ENCODE measurements around the gene POU2AF1. TPM values are rescaled to one million over a fixed set of nuclear protein-coding genes. Genes with fewer than 3 reads are reported as not detected.

The POU2AF1 gene
- total RNA-seq, 2 experiments from 2014 or later, result 3.0 to 3.5 TPM

DNA sequence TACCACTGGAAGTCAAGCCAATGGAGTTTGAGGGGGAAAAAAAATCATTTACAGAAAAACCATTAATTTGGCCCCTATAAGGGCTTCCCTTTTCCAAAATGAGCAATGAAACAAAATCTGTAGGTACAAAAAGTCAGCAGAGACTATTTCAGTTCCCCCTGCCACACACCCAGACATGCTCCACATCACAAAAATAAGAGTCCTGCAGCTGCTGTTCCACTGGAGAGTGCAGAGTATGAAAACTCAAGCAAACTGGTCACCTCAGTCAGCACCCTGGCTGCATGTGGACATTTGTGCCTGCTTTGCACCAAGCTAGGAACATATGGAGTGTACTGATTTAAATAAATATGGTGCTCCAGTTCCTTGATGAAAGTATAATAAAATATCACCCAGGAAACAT is 15.1 kb downstream of the POU2AF1 start:
- H3K9me3 Mint-ChIP-seq, result no peaks in the 10 kb centered on the region
- no peaks in the 10 kb centered on the region for H3K27me3 Mint-ChIP-seq
- no peak overlapping the region for H3K4me3 Mint-ChIP-seq
- no peak for DNase-seq
- H3K36me3 Mint-ChIP-seq, result no peaks in the 10 kb centered on the region
- peaks cover 8% of the 10 kb centered on the region for H3K4me1 Mint-ChIP-seq
- no peak overlapping the region for H3K27ac Mint-ChIP-seq

GRCh38 chr11:111362887-111363411 is 16.1 kb downstream of the POU2AF1 start:
- Mint-ChIP-seq H3K27me3 (no peaks in the 10 kb centered on the region), H3K36me3 (no peaks in the 10 kb centered on the region), H3K4me1 (peaks cover 8% of the 10 kb centered on the region), H3K4me3 (no peak overlapping the region), H3K9me3 (no peaks in the 10 kb centered on the region), H3K27ac (no peak overlapping the region)
- no peak for DNase-seq

DNA sequence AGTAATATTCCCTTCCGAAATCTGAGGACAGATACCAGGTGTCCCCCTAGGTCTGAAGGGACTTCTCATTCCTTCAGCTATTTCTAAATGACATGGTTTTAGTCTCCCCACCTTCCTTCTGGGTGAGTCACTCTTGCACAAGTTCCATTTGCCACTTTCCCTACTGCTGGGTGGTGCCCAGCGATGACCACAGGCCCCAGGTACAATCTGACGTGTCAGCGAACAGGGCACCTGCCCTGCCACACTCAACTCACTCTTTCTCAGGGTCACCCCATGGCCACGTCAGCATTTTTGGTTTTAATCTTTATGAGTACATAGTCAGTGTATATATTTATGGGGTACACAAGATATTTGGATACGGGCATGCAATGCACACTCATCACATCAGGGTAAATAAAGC is 17.2 kb downstream of the POU2AF1 start:
- no peak overlapping the region for H3K4me3 Mint-ChIP-seq
- no peak for DNase-seq
- H3K27ac Mint-ChIP-seq, result no peak overlapping the region
- H3K36me3 Mint-ChIP-seq, result no peaks in the 10 kb centered on the region
- no peaks in the 10 kb centered on the region for H3K27me3 Mint-ChIP-seq
- peaks cover 8% of the 10 kb centered on the region for H3K4me1 Mint-ChIP-seq
- no peaks in the 10 kb centered on the region for H3K9me3 Mint-ChIP-seq

GRCh38 chr11:111361052-111361801 is 17.8 kb downstream of the POU2AF1 start:
- H3K4me3 Mint-ChIP-seq, result no peak overlapping the region
- H3K36me3 Mint-ChIP-seq, result no peaks in the 10 kb centered on the region
- no peak overlapping the region for H3K27ac Mint-ChIP-seq
- peaks cover 8% of the 10 kb centered on the region for H3K4me1 Mint-ChIP-seq
- no peaks in the 10 kb centered on the region for H3K27me3 Mint-ChIP-seq
- H3K9me3 Mint-ChIP-seq, result no peaks in the 10 kb centered on the region
- no peak for DNase-seq

GRCh38 chr11:111360150-111361043 is 18.7 kb downstream of the POU2AF1 start:
- DNase-seq, result no peak
- no peaks in the 10 kb centered on the region for H3K9me3 Mint-ChIP-seq
- H3K27me3 Mint-ChIP-seq, result no peaks in the 10 kb centered on the region
- H3K4me3 Mint-ChIP-seq, result no peak overlapping the region
- H3K4me1 Mint-ChIP-seq, result peaks cover 6% of the 10 kb centered on the region
- no peaks in the 10 kb centered on the region for H3K36me3 Mint-ChIP-seq
- no peak overlapping the region for H3K27ac Mint-ChIP-seq

- no peak for DNase-seq
- H3K36me3 Mint-ChIP-seq, result no peaks in the 10 kb centered on the region
- no peaks in the 10 kb centered on the region for H3K27me3 Mint-ChIP-seq
- H3K4me3 Mint-ChIP-seq, result no peak overlapping the region
- H3K27ac Mint-ChIP-seq, result no peak overlapping the region
- H3K9me3 Mint-ChIP-seq, result no peaks in the 10 kb centered on the region
- peaks cover 6% of the 10 kb centered on the region for H3K4me1 Mint-ChIP-seq
These were observed 19.6 kb downstream of the POU2AF1 start for GRCh38 chr11:111359223-111360149.

DNA sequence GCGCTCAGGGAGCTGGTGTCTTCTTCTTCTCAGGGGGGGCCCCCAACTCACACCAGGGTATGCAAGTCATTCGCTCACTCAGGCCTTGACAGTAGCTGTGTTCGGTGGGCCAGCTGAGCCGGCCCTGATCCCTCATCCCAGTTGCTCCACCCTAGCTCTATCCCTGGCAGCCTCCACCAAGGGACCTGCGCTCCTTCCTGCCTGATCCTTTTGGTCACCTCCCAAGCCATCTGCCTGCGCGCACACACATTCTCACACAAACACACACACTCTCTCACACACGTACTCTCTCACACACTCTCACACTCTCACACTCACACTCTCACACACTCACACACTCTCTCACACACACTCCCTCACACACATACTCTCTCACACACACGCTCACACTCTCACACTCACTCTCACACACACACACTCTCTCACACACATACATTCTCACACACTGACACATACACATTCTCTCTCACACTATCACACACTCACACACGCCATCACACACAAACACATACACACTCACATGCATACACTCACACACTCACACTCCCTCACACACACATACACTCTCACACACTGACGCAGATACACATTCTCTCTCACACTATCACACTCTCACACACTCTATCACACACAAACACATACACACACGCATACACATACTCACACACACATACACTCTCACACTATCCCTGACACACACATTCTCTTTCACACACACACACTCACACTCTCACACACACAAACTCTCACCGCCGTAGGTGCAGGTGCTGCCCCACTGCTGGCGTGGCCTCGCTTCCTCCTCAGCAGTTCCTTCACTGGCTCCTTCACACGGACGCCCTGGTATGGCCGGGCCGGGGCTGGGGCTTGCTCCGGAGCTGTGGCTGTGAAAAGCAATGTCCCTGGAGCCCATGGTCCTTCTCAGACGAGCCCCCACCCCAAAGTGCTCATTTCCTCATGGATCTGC is 20.8 kb downstream of the POU2AF1 start:
- Mint-ChIP-seq H3K36me3 (no peaks in the 10 kb centered on the region), H3K27me3 (no peaks in the 10 kb centered on the region), H3K27ac (no peak overlapping the region), H3K9me3 (no peaks in the 10 kb centered on the region), H3K4me1 (peaks cover 6% of the 10 kb centered on the region), H3K4me3 (no peak overlapping the region)
- DNase-seq, result no peak

- Mint-ChIP-seq H3K36me3 (no peaks in the 10 kb centered on the region), H3K27me3 (no peaks in the 10 kb centered on the region), H3K4me1 (peaks cover 6% of the 10 kb centered on the region), H3K9me3 (no peaks in the 10 kb centered on the region), H3K4me3 (no peak overlapping the region), H3K27ac (no peak overlapping the region)
- no peak for DNase-seq
These were observed 21.7 kb downstream of the POU2AF1 start for GRCh38 chr11:111357150-111358037.

DNA sequence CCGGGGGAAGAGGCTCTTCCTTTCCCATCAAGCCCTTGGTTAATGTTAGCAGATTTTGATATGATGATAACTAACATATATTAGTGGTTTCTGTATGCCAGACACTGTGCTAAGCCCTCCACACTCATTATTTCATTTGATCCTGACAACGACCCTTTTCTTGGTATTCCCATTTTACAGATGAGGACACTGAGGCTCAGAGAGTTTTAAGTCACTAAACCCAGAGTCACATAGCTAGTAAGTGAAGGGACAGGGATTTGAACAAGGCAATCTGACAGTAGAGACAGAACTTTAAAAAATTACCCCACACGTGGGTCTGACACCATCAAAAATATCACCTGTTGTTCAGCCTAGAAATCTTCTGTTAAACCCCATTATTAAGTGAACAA is 22.4 kb downstream of the POU2AF1 start:
- Mint-ChIP-seq H3K36me3 (no peaks in the 10 kb centered on the region), H3K4me1 (peaks cover 3% of the 10 kb centered on the region), H3K27ac (no peak overlapping the region), H3K27me3 (no peaks in the 10 kb centered on the region), H3K9me3 (no peaks in the 10 kb centered on the region), H3K4me3 (no peak overlapping the region)
- no peak for DNase-seq

DNA sequence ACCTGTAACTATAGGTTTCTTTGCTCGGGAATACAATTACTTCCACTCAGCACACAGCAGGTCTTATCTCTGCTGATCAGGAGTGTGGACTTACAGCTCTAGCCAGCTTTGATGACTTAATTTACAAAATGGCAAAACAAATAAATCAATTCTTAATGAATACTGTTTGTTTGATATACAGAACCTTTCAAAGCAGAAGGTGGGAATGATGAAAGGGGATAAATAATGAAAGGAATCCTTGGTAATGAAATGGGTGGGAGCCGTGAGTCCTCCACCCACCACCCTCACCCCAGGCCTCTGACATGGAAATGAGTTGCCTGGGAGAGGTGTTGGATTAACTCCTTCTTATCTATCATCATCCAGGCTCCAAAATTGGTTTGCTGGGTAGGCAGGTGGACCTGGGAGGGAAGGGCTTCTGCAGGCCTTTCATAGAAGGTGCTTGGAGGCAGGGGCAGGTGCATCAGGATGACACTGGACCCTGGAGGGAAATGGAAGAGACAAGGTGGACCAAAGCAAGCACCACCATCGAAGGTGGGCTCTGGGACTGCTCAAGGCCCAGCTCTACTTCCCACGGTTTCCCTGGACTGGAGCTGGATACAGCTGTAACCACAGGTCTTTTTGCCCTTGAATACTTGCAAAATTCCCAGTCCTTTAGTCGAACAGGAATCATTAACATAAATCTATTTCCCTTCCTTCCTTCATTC is 23.0 kb downstream of the POU2AF1 start:
- Mint-ChIP-seq H3K27ac (no peak overlapping the region), H3K4me3 (no peak overlapping the region), H3K4me1 (peaks cover 1% of the 10 kb centered on the region), H3K27me3 (no peaks in the 10 kb centered on the region), H3K9me3 (no peaks in the 10 kb centered on the region), H3K36me3 (no peaks in the 10 kb centered on the region)
- no peak for DNase-seq

DNA sequence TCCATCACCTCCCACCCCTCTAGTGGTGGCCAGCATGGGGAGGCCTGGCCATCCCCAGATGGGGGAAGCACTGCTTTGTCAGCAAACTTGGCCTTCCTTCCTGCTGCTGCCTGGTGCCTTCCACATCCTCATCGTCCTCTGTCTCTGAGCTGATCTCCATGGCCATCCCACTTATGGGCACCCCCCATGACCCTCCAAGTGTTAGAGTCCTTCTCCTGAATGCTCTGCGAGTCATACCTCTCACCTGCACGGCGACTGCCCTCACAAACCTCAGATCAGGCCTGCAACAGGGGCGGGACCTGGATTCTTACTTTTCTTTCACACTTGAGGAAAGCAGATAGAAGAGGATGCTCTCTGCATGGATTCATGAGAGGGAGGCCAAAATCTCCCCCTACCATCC is 24.0 kb downstream of the POU2AF1 start:
- Mint-ChIP-seq H3K27ac (no peak overlapping the region), H3K4me1 (no peaks in the 10 kb centered on the region), H3K9me3 (no peaks in the 10 kb centered on the region), H3K36me3 (no peaks in the 10 kb centered on the region), H3K4me3 (no peak overlapping the region), H3K27me3 (no peaks in the 10 kb centered on the region)
- DNase-seq, result no peak

DNA sequence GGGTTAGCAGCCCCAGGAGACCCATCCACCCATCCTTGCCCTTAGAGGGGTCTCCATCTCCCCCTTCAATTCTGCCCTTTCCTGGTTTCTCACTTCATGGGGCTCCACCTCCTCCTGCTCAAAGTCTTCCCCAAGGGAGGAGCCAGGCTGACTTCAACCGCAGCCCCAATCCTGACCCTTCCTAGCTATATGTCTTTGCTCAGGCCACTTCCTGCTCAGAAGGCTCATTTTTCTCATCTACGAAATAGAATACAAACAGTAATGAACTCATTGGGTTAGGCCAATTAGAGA is 24.5 kb downstream of the POU2AF1 start:
- DNase-seq, result no peak
- Mint-ChIP-seq H3K4me1 (no peaks in the 10 kb centered on the region), H3K27ac (no peak overlapping the region), H3K36me3 (no peaks in the 10 kb centered on the region), H3K4me3 (no peak overlapping the region), H3K9me3 (no peaks in the 10 kb centered on the region), H3K27me3 (no peaks in the 10 kb centered on the region)
